Uterus (tissue), 2 donors: ENCODE results near the gene BBS1.
A peak's percentile ranks its signal among the peaks of the same experiment; 100 is the strongest.

ENCODE experiments used
- CTCF ChIP-seq, 4 experiments: fragments of 200-600 bp in 2 of 4; fragments of 450-650 bp in 2 of 4; sonication (generic) in 2 of 4; IDR thresholded peaks; one replicate each; pipeline ENCODE4 v1.5.1; 2016 to 2019; ENCODE audit warnings: antibody characterized with exemption in 4 of 4, mild to moderate bottlenecking in 2 of 4, moderate library complexity in 1 of 4
- POLR2A ChIP-seq, 2 donors: fragments of 450-650 bp; IDR thresholded peaks; one replicate each; pipeline ENCODE4 v1.6.1; 2016; ENCODE audit warnings: antibody characterized with exemption in 2 of 2, mild to moderate bottlenecking in 1 of 2, moderate library complexity in 1 of 2

- TF ChIP-seq CTCF (IDR thresholded peaks at IDR 0.05): peak in 1 of 4 experiments; percentile 20
- peak; percentile 39 to 54 for TF ChIP-seq POLR2A (IDR thresholded peaks at IDR 0.05)
These were observed 57.9 kb downstream of the BBS1 start, which contains the start of gene CTSF for GRCh38 chr11:66568124-66568916.
